ENCODE measurements around the gene PIEZO2.

- no peak for TF ChIP-seq SIN3A (conservative IDR thresholded peaks at IDR 0.05 in 1 of 2, IDR thresholded peaks at IDR 0.05 in 1 of 2; ENCODE audit: low read depth in 1 of 2, low read length in 2 of 2)
- TF ChIP-seq, protein P1, sequence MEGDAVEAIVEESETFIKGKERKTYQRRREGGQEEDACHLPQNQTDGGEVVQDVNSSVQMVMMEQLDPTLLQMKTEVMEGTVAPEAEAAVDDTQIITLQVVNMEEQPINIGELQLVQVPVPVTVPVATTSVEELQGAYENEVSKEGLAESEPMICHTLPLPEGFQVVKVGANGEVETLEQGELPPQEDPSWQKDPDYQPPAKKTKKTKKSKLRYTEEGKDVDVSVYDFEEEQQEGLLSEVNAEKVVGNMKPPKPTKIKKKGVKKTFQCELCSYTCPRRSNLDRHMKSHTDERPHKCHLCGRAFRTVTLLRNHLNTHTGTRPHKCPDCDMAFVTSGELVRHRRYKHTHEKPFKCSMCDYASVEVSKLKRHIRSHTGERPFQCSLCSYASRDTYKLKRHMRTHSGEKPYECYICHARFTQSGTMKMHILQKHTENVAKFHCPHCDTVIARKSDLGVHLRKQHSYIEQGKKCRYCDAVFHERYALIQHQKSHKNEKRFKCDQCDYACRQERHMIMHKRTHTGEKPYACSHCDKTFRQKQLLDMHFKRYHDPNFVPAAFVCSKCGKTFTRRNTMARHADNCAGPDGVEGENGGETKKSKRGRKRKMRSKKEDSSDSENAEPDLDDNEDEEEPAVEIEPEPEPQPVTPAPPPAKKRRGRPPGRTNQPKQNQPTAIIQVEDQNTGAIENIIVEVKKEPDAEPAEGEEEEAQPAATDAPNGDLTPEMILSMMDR (IDR thresholded peaks at IDR 0.05; ENCODE audit: control extremely low read depth in 1 of 3, insufficient read depth in 1 of 3, low read depth in 1 of 3, low read length in 3 of 3), result no peak
- no peak for TF ChIP-seq ATF3 (IDR thresholded peaks at IDR 0.05; ENCODE audit: insufficient read depth, low read depth, low read length)
- no peak for TF ChIP-seq MAFK (IDR thresholded peaks at IDR 0.05; ENCODE audit: low read depth, low read length)
Observed at GRCh38 chr18:10985689-10986088, 163.7 kb downstream of the PIEZO2 start.
